ENCODE results near the gene FMNL1.
"Not testable (repeated sequence)": the region's sequence is repeated elsewhere in the genome, so short reads cannot be mapped to it uniquely, and the experiment has no call there.

FMNL1 gene

GRCh38 chr17:45246861-45247428 lies 25.3 kb downstream of the FMNL1 start:
- Histone ChIP-seq H3K9me3 (ENCODE audit: insufficient read depth, low read length) (no peaks in the 10 kb centered on the region), H3K27me3 (ENCODE audit: insufficient read depth, insufficient read length) (peaks cover 4% of the 10 kb centered on the region), H3K9ac (ENCODE audit: insufficient read length, low read depth) (peak overlapping the region; percentile 85), H3K4me1 (ENCODE audit: insufficient read depth, insufficient read length) (peaks cover 21% of the 10 kb centered on the region), H3K36me3 (ENCODE audit: insufficient read depth, insufficient read length, low read length) (peaks cover 11% of the 10 kb centered on the region), H3K4me3 (ENCODE audit: insufficient read length, low read depth) (peak overlapping the region; percentile 75)
- no peak for TF ChIP-seq ZNF274 (IDR thresholded peaks at IDR 0.05; ENCODE audit: low read depth, low read length)
- no peak for TF ChIP-seq YY1 (IDR thresholded peaks at IDR 0.05; ENCODE audit: insufficient read depth, insufficient read length)
- no peak for TF ChIP-seq SUZ12 (IDR thresholded peaks at IDR 0.05; ENCODE audit: extremely low read depth, insufficient read depth, insufficient read length)
- no peak for DNase-seq (ENCODE audit: low read depth, low spot score)

- Histone ChIP-seq H3K36me3 (ENCODE audit: insufficient read depth, insufficient read length, low read length) (peaks cover 11% of the 10 kb centered on the region), H3K4me1 (ENCODE audit: insufficient read depth, insufficient read length) (peaks cover 17% of the 10 kb centered on the region), H3K9ac (ENCODE audit: insufficient read length, low read depth) (peak overlapping the region; percentile 85), H3K27me3 (ENCODE audit: insufficient read depth, insufficient read length) (peaks cover 4% of the 10 kb centered on the region), H3K4me3 (ENCODE audit: insufficient read length, low read depth) (peak overlapping the region; percentile 75), H3K9me3 (ENCODE audit: insufficient read depth, low read length) (no peaks in the 10 kb centered on the region)
- no peak for TF ChIP-seq ZNF274 (IDR thresholded peaks at IDR 0.05; ENCODE audit: low read depth, low read length)
- no peak for TF ChIP-seq YY1 (IDR thresholded peaks at IDR 0.05; ENCODE audit: insufficient read depth, insufficient read length)
- TF ChIP-seq SUZ12 (IDR thresholded peaks at IDR 0.05; ENCODE audit: extremely low read depth, insufficient read depth, insufficient read length): no peak
- peak; percentile 87 for DNase-seq (ENCODE audit: low read depth, low spot score)
Measured at GRCh38 chr17:45247429-45248131, 25.9 kb downstream of the FMNL1 start.

GRCh38 chr17:45248132-45248957 lies 26.7 kb downstream of the FMNL1 start:
- peaks cover 17% of the 10 kb centered on the region for H3K4me1 ChIP-seq (ENCODE audit: insufficient read depth, insufficient read length)
- peaks cover 4% of the 10 kb centered on the region for H3K27me3 ChIP-seq (ENCODE audit: insufficient read depth, insufficient read length)
- H3K9me3 ChIP-seq (ENCODE audit: insufficient read depth, low read length): no peaks in the 10 kb centered on the region
- H3K36me3 ChIP-seq (ENCODE audit: insufficient read depth, insufficient read length, low read length): peaks cover 11% of the 10 kb centered on the region
- H3K4me3 ChIP-seq (ENCODE audit: insufficient read length, low read depth): peak overlapping the region; percentile 75
- peak overlapping the region; percentile 77 for H3K9ac ChIP-seq (ENCODE audit: insufficient read length, low read depth)
- TF ChIP-seq SUZ12 (IDR thresholded peaks at IDR 0.05; ENCODE audit: extremely low read depth, insufficient read depth, insufficient read length) (no peak), ZNF274 (IDR thresholded peaks at IDR 0.05; ENCODE audit: low read depth, low read length) (no peak)
- DNase-seq (ENCODE audit: low read depth, low spot score): peak; percentile 30

GRCh38 chr17:45251931-45252330 lies 30.2 kb downstream of the FMNL1 start:
- Histone ChIP-seq H3K9me3 (ENCODE audit: insufficient read depth, low read length) (no peaks in the 10 kb centered on the region), H3K4me3 (ENCODE audit: insufficient read length, low read depth) (no peak overlapping the region), H3K27me3 (ENCODE audit: insufficient read depth, insufficient read length) (no peaks in the 10 kb centered on the region), H3K9ac (ENCODE audit: insufficient read length, low read depth) (no peak overlapping the region), H3K36me3 (ENCODE audit: insufficient read depth, insufficient read length, low read length) (peaks cover 9% of the 10 kb centered on the region), H3K4me1 (ENCODE audit: insufficient read depth, insufficient read length) (peaks cover 10% of the 10 kb centered on the region)
- DNase-seq (ENCODE audit: low read depth, low spot score): no peak
- no peak for TF ChIP-seq YY1 (IDR thresholded peaks at IDR 0.05; ENCODE audit: insufficient read depth, insufficient read length)
- TF ChIP-seq SUZ12 (IDR thresholded peaks at IDR 0.05; ENCODE audit: extremely low read depth, insufficient read depth, insufficient read length): no peak

GRCh38 chr17:45253237-45253636 lies 31.6 kb downstream of the FMNL1 start:
- not testable (repeated sequence) for H3K4me3 ChIP-seq (ENCODE audit: insufficient read length, low read depth); H3K27me3 ChIP-seq (ENCODE audit: insufficient read depth, insufficient read length); H3K36me3 ChIP-seq (ENCODE audit: insufficient read depth, insufficient read length, low read length); H3K9me3 ChIP-seq (ENCODE audit: insufficient read depth, low read length); DNase-seq (ENCODE audit: low read depth, low spot score); H3K9ac ChIP-seq (ENCODE audit: insufficient read length, low read depth)
- H3K4me1 ChIP-seq (ENCODE audit: insufficient read depth, insufficient read length): peaks cover 13% of the 10 kb centered on the region

- H3K36me3 ChIP-seq (ENCODE audit: insufficient read depth, insufficient read length, low read length): peaks cover 9% of the 10 kb centered on the region
- no peak overlapping the region for H3K9ac ChIP-seq (ENCODE audit: insufficient read length, low read depth)
- no peaks in the 10 kb centered on the region for H3K27me3 ChIP-seq (ENCODE audit: insufficient read depth, insufficient read length)
- TF ChIP-seq YY1 (IDR thresholded peaks at IDR 0.05; ENCODE audit: insufficient read depth, insufficient read length): no peak
- no peak for TF ChIP-seq ZNF274 (IDR thresholded peaks at IDR 0.05; ENCODE audit: low read depth, low read length)
- TF ChIP-seq SUZ12 (IDR thresholded peaks at IDR 0.05; ENCODE audit: extremely low read depth, insufficient read depth, insufficient read length): no peak
- no peak overlapping the region for H3K4me3 ChIP-seq (ENCODE audit: insufficient read length, low read depth)
- H3K4me1 ChIP-seq (ENCODE audit: insufficient read depth, insufficient read length): peaks cover 9% of the 10 kb centered on the region
- DNase-seq (ENCODE audit: low read depth, low spot score): no peak
- no peaks in the 10 kb centered on the region for H3K9me3 ChIP-seq (ENCODE audit: insufficient read depth, low read length)
Measured at GRCh38 chr17:45253879-45254278, 32.2 kb downstream of the FMNL1 start.

- DNase-seq (ENCODE audit: low read depth, low spot score): no peak
- peaks cover 5% of the 10 kb centered on the region for H3K36me3 ChIP-seq (ENCODE audit: insufficient read depth, insufficient read length, low read length)
- TF ChIP-seq YY1 (IDR thresholded peaks at IDR 0.05; ENCODE audit: insufficient read depth, insufficient read length) (no peak), SUZ12 (IDR thresholded peaks at IDR 0.05; ENCODE audit: extremely low read depth, insufficient read depth, insufficient read length) (no peak), ZNF274 (IDR thresholded peaks at IDR 0.05; ENCODE audit: low read depth, low read length) (no peak)
- H3K9ac ChIP-seq (ENCODE audit: insufficient read length, low read depth): no peak overlapping the region
- no peaks in the 10 kb centered on the region for H3K9me3 ChIP-seq (ENCODE audit: insufficient read depth, low read length)
- peaks cover 1% of the 10 kb centered on the region for H3K27me3 ChIP-seq (ENCODE audit: insufficient read depth, insufficient read length)
- no peak overlapping the region for H3K4me3 ChIP-seq (ENCODE audit: insufficient read length, low read depth)
- peaks cover 8% of the 10 kb centered on the region for H3K4me1 ChIP-seq (ENCODE audit: insufficient read depth, insufficient read length)
Measured at GRCh38 chr17:45255358-45255757, 33.7 kb downstream of the FMNL1 start.
